Duodenal mucosa (tissue), 2 donors: ENCODE results near the gene TSPAN18.

Source experiments
- H3K27ac ChIP-seq: one replicate; pipeline ENCODE4 v1.7.0; 2013; ENCODE audit warnings: low read depth, low read length
- H3K27me3 ChIP-seq, 2 donors: one replicate each; pipeline ENCODE4 v1.7.0; 2013; ENCODE audit warnings: low read length in 2 of 2, control low read depth in 1 of 2; ENCODE audit not compliant: insufficient read depth in 2 of 2, control insufficient read depth in 1 of 2
- H3K36me3 ChIP-seq, 2 donors: one replicate each; pipeline ENCODE4 v1.7.0; 2013; ENCODE audit warnings: low read length in 2 of 2, control low read depth in 1 of 2; ENCODE audit not compliant: insufficient read depth in 2 of 2, control insufficient read depth in 1 of 2
- H3K4me1 ChIP-seq, 2 donors: one replicate each; pipeline ENCODE4 v1.7.0; 2013; ENCODE audit warnings: low read length in 2 of 2, control low read depth in 1 of 2; ENCODE audit not compliant: insufficient read depth in 2 of 2, control insufficient read depth in 1 of 2
- H3K4me3 ChIP-seq, 2 donors: one replicate each; pipeline ENCODE4 v1.7.0; 2013; ENCODE audit warnings: low read length in 2 of 2, low read depth in 1 of 2
- H3K9ac ChIP-seq, 2 donors: one replicate each; pipeline ENCODE4 v1.7.0; 2013; ENCODE audit warnings: low read length in 2 of 2, low read depth in 1 of 2
- H3K9me3 ChIP-seq, 2 donors: one replicate each; pipeline ENCODE4 v1.7.0; 2013; ENCODE audit warnings: low read length in 2 of 2, control low read depth in 1 of 2; ENCODE audit not compliant: control insufficient read depth in 1 of 2

TSPAN18 gene

GRCh38 chr11:44892843-44893242 lies 166.1 kb downstream of the TSPAN18 start:
- no peaks in the 10 kb centered on the region for H3K27me3 ChIP-seq
- H3K27ac ChIP-seq, result no peak overlapping the region
- H3K9me3 ChIP-seq, result no peaks in the 10 kb centered on the region
- no peaks in the 10 kb centered on the region for H3K36me3 ChIP-seq
- no peak overlapping the region for H3K9ac ChIP-seq
- H3K4me1 ChIP-seq, result peaks cover 0 to 5% of the 10 kb centered on the region in 2 donors
- H3K4me3 ChIP-seq, result no peak overlapping the region

GRCh38 chr11:44893308-44893822 lies 166.6 kb downstream of the TSPAN18 start:
- no peaks in the 10 kb centered on the region for H3K27me3 ChIP-seq
- no peak overlapping the region for H3K9ac ChIP-seq
- H3K9me3 ChIP-seq, result peaks cover 0 to 3% of the 10 kb centered on the region in 2 donors
- peaks cover 0 to 5% of the 10 kb centered on the region in 2 donors for H3K4me1 ChIP-seq
- no peak overlapping the region for H3K4me3 ChIP-seq
- no peak overlapping the region for H3K27ac ChIP-seq
- no peaks in the 10 kb centered on the region for H3K36me3 ChIP-seq

GRCh38 chr11:44893846-44894617 lies 167.3 kb downstream of the TSPAN18 start:
- Histone ChIP-seq H3K9ac (no peak overlapping the region), H3K9me3 (peaks cover 0 to 6% of the 10 kb centered on the region in 2 donors), H3K27me3 (no peaks in the 10 kb centered on the region), H3K4me1 (peaks cover 0 to 5% of the 10 kb centered on the region in 2 donors), H3K36me3 (no peaks in the 10 kb centered on the region), H3K4me3 (no peak overlapping the region), H3K27ac (no peak overlapping the region)

GRCh38 chr11:44899959-44900358 lies 173.2 kb downstream of the TSPAN18 start:
- Histone ChIP-seq H3K27me3 (no peaks in the 10 kb centered on the region), H3K4me3 (no peak overlapping the region), H3K9ac (no peak overlapping the region), H3K36me3 (no peaks in the 10 kb centered on the region), H3K27ac (no peak overlapping the region), H3K9me3 (peaks cover 0 to 6% of the 10 kb centered on the region in 2 donors), H3K4me1 (peaks cover 0 to 6% of the 10 kb centered on the region in 2 donors)

- no peaks in the 10 kb centered on the region for H3K36me3 ChIP-seq
- no peaks in the 10 kb centered on the region for H3K27me3 ChIP-seq
- no peak overlapping the region for H3K4me3 ChIP-seq
- H3K9me3 ChIP-seq, result peaks cover 0 to 6% of the 10 kb centered on the region in 2 donors
- peaks cover 5 to 6% of the 10 kb centered on the region in 2 donors for H3K4me1 ChIP-seq
- H3K9ac ChIP-seq, result no peak overlapping the region
- no peak overlapping the region for H3K27ac ChIP-seq
Measured at GRCh38 chr11:44901120-44901633, 174.4 kb downstream of the TSPAN18 start.

GRCh38 chr11:44901786-44902185 lies 175.0 kb downstream of the TSPAN18 start:
- Histone ChIP-seq H3K9ac (no peak overlapping the region), H3K27me3 (no peaks in the 10 kb centered on the region), H3K36me3 (no peaks in the 10 kb centered on the region), H3K4me3 (no peak overlapping the region), H3K4me1 (peaks cover 11% of the 10 kb centered on the region in 2 donors), H3K9me3 (peaks cover 0 to 6% of the 10 kb centered on the region in 2 donors), H3K27ac (no peak overlapping the region)

- Histone ChIP-seq H3K27ac (no peak overlapping the region), H3K9ac (no peak overlapping the region), H3K9me3 (peaks cover 0 to 6% of the 10 kb centered on the region in 2 donors), H3K36me3 (no peaks in the 10 kb centered on the region), H3K4me1 (peaks cover 19 to 21% of the 10 kb centered on the region in 2 donors), H3K4me3 (no peak overlapping the region), H3K27me3 (no peaks in the 10 kb centered on the region)
Measured at GRCh38 chr11:44903035-44903434, 176.3 kb downstream of the TSPAN18 start.

- Histone ChIP-seq H3K4me1 (peaks cover 19 to 22% of the 10 kb centered on the region in 2 donors), H3K36me3 (no peaks in the 10 kb centered on the region)
Measured at GRCh38 chr11:44903518-44903917, 176.8 kb downstream of the TSPAN18 start.

GRCh38 chr11:44904261-44905020 lies 177.7 kb downstream of the TSPAN18 start:
- no peak overlapping the region for H3K4me3 ChIP-seq
- H3K36me3 ChIP-seq, result no peaks in the 10 kb centered on the region
- peaks cover 19 to 22% of the 10 kb centered on the region in 2 donors for H3K4me1 ChIP-seq
- no peaks in the 10 kb centered on the region for H3K9me3 ChIP-seq
- H3K27me3 ChIP-seq, result no peaks in the 10 kb centered on the region
- H3K27ac ChIP-seq, result no peak overlapping the region
- H3K9ac ChIP-seq, result no peak overlapping the region

More at GRCh38 chr11:44903518-44903917, 176.8 kb downstream of the TSPAN18 start:
- Histone ChIP-seq H3K4me3 (no peak overlapping the region), H3K27me3 (no peaks in the 10 kb centered on the region), H3K27ac (no peak overlapping the region), H3K9ac (no peak overlapping the region), H3K9me3 (peaks cover 0 to 2% of the 10 kb centered on the region in 2 donors)
